Endothelial cell of umbilical vein (primary cell): Measurements from ENCODE around the gene MATK. TPM values are rescaled to one million over a fixed set of nuclear protein-coding genes. Genes with fewer than 3 reads are reported as not detected.

Source experiments
- BruUV-seq: library from RNA; stranded (reverse); fragments of 400-500 nt; replicated peaks from 2 replicates; lab custom pipeline; 2021; lab: Mats Ljungman, UMichigan
- CTCF ChIA-PET: fragments of 300-600, 350-600 bp; sonication (Branson Sonifier 250); formaldehyde crosslinking; loops from one replicate; lab custom pipeline; 2021; ENCODE audit warnings: antibody characterized with exemption, inconsistent platforms; lab: Charles Lee
- POLR2A ChIA-PET: fragments of 300-600, 350-600 bp; sonication (Branson Sonifier 250); formaldehyde crosslinking; loops from one replicate; lab custom pipeline; 2021; ENCODE audit warnings: antibody characterized with exemption, inconsistent platforms; lab: Charles Lee
- DNase-seq: peaks from one replicate; pipeline ENCODE4 v3.0.0-alpha.2; 2011; ENCODE audit warnings: low read depth, low spot score
- FAIRE-seq: peaks from 2 replicates; lab custom pipeline; 2011; peaks lifted over from hg19 to GRCh38; lab: Jason Lieb, UNC
- H2AFZ ChIP-seq: 2 replicates; pipeline ENCODE4 v1.6.0; 2012; ENCODE audit warnings: low read depth, low read length, control low read depth, inconsistent platforms
- H3K27ac ChIP-seq: 2 replicates; pipeline ENCODE4 v1.5.1; 2011; ENCODE audit warnings: low read depth, mild to moderate bottlenecking, control low read depth, low read length, moderate library complexity; ENCODE audit not compliant: insufficient read depth
- H3K27me3 ChIP-seq, 2 experiments: 2 replicates each; pipeline versions ENCODE4 v1.6.0 to v1.6.1; 2011; ENCODE audit warnings: low read length in 2 of 2, mixed read lengths in 1 of 2; ENCODE audit not compliant: control insufficient read depth in 2 of 2, insufficient read depth in 2 of 2
- H3K36me3 ChIP-seq, 2 experiments: 2 replicates in 1 of 2; 3 replicates in 1 of 2; pipeline ENCODE4 v1.5.1; 2011; ENCODE audit warnings: low read length in 2 of 2, mild to moderate bottlenecking in 1 of 2, moderate library complexity in 1 of 2; ENCODE audit not compliant: control insufficient read depth in 2 of 2, insufficient read depth in 2 of 2; ENCODE audit errors: extremely low read depth in 1 of 2
- H3K4me1 ChIP-seq: 3 replicates; pipeline ENCODE4 v1.5.1; 2011; ENCODE audit warnings: mild to moderate bottlenecking, low read length; ENCODE audit not compliant: control insufficient read depth, insufficient read depth; ENCODE audit errors: extremely low read depth
- H3K4me2 ChIP-seq: 2 replicates; pipeline ENCODE4 v1.6.1; 2011; ENCODE audit warnings: low read length, control low read depth, mixed read lengths; ENCODE audit not compliant: insufficient read depth
- H3K4me3 ChIP-seq, 3 experiments: fragments of 200-600 bp in 1 of 3; sonication (generic), shearing (Covaris generic) in 1 of 3; replicated peaks in 1 of 3; 2 replicates each; pipeline ENCODE4 v1.5.1; 2011 to 2016; ENCODE audit warnings: control low read depth in 3 of 3, low read length in 3 of 3, mild to moderate bottlenecking in 2 of 3, inconsistent platforms in 1 of 3, low read depth in 1 of 3, moderate library complexity in 1 of 3; ENCODE audit not compliant: insufficient read depth in 1 of 3
- H3K79me2 ChIP-seq: 2 replicates; pipeline ENCODE4 v1.6.0; 2012; ENCODE audit warnings: low read length, inconsistent platforms; ENCODE audit not compliant: control insufficient read depth, insufficient read depth
- H3K9ac ChIP-seq: replicated peaks from 2 replicates; pipeline ENCODE3; 2011; ENCODE audit warnings: low read length, control low read depth; ENCODE audit not compliant: insufficient read depth; ENCODE audit errors: extremely low read depth
- H3K9me1 ChIP-seq: replicated peaks from 3 replicates; pipeline ENCODE4 v1.6.0; 2011; ENCODE audit warnings: mild to moderate bottlenecking, low read length; ENCODE audit not compliant: control insufficient read depth, insufficient read depth; ENCODE audit errors: extremely low read depth
- H3K9me3 ChIP-seq: replicated peaks from 2 replicates; pipeline ENCODE4 v1.5.1; 2012; ENCODE audit warnings: low read length, inconsistent platforms; ENCODE audit not compliant: control insufficient read depth, insufficient read depth
- H4K20me1 ChIP-seq: replicated peaks from 2 replicates; pipeline ENCODE3; 2011; ENCODE audit warnings: mild to moderate bottlenecking, low read length; ENCODE audit not compliant: control insufficient read depth, insufficient read depth; ENCODE audit errors: extremely low read depth
- EZH2 ChIP-seq: IDR thresholded peaks from 2 replicates; pipeline ENCODE4 v1.6.1; 2012; ENCODE audit warnings: borderline replicate concordance, low read depth, mild to moderate bottlenecking, moderate library complexity, low read length, inconsistent platforms; ENCODE audit not compliant: severe bottlenecking
- FOS ChIP-seq: IDR thresholded peaks from 2 replicates; pipeline ENCODE4 v1.6.1; 2011; ENCODE audit warnings: mild to moderate bottlenecking, low read length, moderate library complexity, borderline replicate concordance; ENCODE audit not compliant: insufficient read depth
- GATA2 ChIP-seq: IDR thresholded peaks from 2 replicates; pipeline ENCODE4 v1.7.0; 2011; ENCODE audit warnings: low read depth, mild to moderate bottlenecking, moderate library complexity, mixed read lengths, low read length; ENCODE audit not compliant: insufficient read length, insufficient read depth
- JUN ChIP-seq: IDR thresholded peaks from 2 replicates; pipeline ENCODE4 v1.6.1; 2011; ENCODE audit warnings: borderline replicate concordance, low read depth; ENCODE audit not compliant: insufficient read length, insufficient read depth
- MYC ChIP-seq: IDR thresholded peaks from one replicate; pipeline ENCODE4 v1.6.1; 2011; ENCODE audit warnings: mild to moderate bottlenecking, low read depth, low read length
- POLR2A ChIP-seq: IDR thresholded peaks from 2 replicates; pipeline ENCODE4 v1.6.1; 2012; ENCODE audit warnings: low read depth, mild to moderate bottlenecking, control low read depth, low read length
- POLR2AphosphoS5 ChIP-seq: IDR thresholded peaks from 2 replicates; pipeline ENCODE4 v1.6.1; 2012; ENCODE audit warnings: low read depth, mild to moderate bottlenecking, control low read depth, low read length, moderate library complexity; ENCODE audit not compliant: insufficient read depth
- dilution Hi-C: fragments of 300-500 bp; cut with MboI; formaldehyde crosslinking; loops from one replicate; pipeline ENCODE4 v1.15.0; 2019; ENCODE audit warnings: low sequenced_read_pairs; ENCODE audit not compliant: extremely low pct_ligation_motif_present
- intact Hi-C: fragments of 100-400 bp; cut with micrococcal nuclease; formaldehyde crosslinking; loops from one replicate; pipeline ENCODE4 v1.10.0; 2022
- polyA plus RNA-seq, 4 experiments: library from polyadenylated mRNA; depleted of rRNA in 3 of 4; stranded (reverse) in 3 of 4; unstranded in 1 of 4; fragments of >200 nt; gene quantifications; 2 replicates each; pipeline versions ENCODE4 v1.2.1 to v1.2.3, GENCODE V29; 2011 to 2012; ENCODE audit warnings: missing spikeins in 1 of 4
- total RNA-seq: library from RNA; stranded (reverse); gene quantifications from 2 replicates; pipeline ENCODE4 v1.2.3, GENCODE V29; 2021
- TF ChIP-seq, protein P1 (sequence below), 2 donors: IDR thresholded peaks; 1 replicate in 1 of 2; 2 replicates in 1 of 2; pipeline ENCODE4 v1.5.1; 2011; ENCODE audit warnings: low read length in 2 of 2, mild to moderate bottlenecking in 2 of 2, moderate library complexity in 2 of 2, control low read depth in 1 of 2, inconsistent platforms in 1 of 2, low read depth in 1 of 2; ENCODE audit not compliant: insufficient read depth in 1 of 2; ENCODE audit errors: extremely low read depth in 1 of 2
- TF ChIP-seq, protein P2 (sequence below): IDR thresholded peaks from 2 replicates; pipeline ENCODE4 v1.6.1; 2011; ENCODE audit not compliant: insufficient read depth, insufficient read length

MATK gene
- total and polyA plus RNA-seq, 2 donors (not counting 3 experiments of a cell fraction or from before 2014, with no cell fraction given), result not detected

DNA sequence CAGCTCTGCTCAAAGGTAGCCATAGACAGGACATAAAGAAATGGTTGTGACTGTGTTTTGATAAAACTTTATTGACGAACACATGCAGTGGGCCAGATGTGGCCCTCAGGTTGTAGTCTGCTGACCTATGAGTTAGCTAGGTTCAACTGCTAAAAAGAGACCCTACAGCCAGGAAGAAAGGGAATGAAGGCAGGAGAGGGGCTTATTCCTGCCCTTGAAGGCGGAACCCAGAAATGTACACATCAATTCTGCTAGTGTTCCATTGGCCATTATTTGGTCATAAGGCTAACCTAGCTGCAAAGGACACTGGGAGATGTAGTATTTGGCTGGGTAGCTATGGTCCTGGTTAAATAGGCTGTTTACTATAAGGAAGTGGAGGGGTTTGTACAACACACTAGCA lies 42.7 kb downstream of the MATK start:
- POLR2A ChIA-PET, result no interaction called here
- intact Hi-C loops (no loop called here), dilution Hi-C loops (no loop called here)
- FAIRE-seq, result peak; percentile 64
- Histone ChIP-seq H3K9me1 (no peaks in the 10 kb centered on the region), H3K27me3 (no peaks in the 10 kb centered on the region), H3K4me1 (no peaks in the 10 kb centered on the region), H3K36me3 (no peaks in the 10 kb centered on the region), H3K79me2 (no peaks in the 10 kb centered on the region), H3K4me3 (no peak overlapping the region), H2AFZ (no peak overlapping the region), H3K9ac (no peak overlapping the region), H3K27ac (no peak overlapping the region), H4K20me1 (no peaks in the 10 kb centered on the region), H3K9me3 (no peaks in the 10 kb centered on the region), H3K4me2 (no peak overlapping the region)
- no TSS peak for BruUV-seq
- CTCF ChIA-PET, result interaction anchor here (1.0 kb wide), 1 partner anchor 78 kb away, joined by 3 read pairs; no protein-coding TSS in a partner anchor
- no peak for TF ChIP-seq JUN
- TF ChIP-seq, protein P1, sequence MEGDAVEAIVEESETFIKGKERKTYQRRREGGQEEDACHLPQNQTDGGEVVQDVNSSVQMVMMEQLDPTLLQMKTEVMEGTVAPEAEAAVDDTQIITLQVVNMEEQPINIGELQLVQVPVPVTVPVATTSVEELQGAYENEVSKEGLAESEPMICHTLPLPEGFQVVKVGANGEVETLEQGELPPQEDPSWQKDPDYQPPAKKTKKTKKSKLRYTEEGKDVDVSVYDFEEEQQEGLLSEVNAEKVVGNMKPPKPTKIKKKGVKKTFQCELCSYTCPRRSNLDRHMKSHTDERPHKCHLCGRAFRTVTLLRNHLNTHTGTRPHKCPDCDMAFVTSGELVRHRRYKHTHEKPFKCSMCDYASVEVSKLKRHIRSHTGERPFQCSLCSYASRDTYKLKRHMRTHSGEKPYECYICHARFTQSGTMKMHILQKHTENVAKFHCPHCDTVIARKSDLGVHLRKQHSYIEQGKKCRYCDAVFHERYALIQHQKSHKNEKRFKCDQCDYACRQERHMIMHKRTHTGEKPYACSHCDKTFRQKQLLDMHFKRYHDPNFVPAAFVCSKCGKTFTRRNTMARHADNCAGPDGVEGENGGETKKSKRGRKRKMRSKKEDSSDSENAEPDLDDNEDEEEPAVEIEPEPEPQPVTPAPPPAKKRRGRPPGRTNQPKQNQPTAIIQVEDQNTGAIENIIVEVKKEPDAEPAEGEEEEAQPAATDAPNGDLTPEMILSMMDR (IDR thresholded peaks at IDR 0.05; ENCODE audit: extremely low read depth in 1 of 2, insufficient read depth in 1 of 2, low read depth in 1 of 2, low read length in 2 of 2), result no peak
- TF ChIP-seq POLR2AphosphoS5, result no peak
- no peak for TF ChIP-seq MYC
- TF ChIP-seq, protein P2, sequence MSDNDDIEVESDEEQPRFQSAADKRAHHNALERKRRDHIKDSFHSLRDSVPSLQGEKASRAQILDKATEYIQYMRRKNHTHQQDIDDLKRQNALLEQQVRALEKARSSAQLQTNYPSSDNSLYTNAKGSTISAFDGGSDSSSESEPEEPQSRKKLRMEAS, result no peak
- no peak for TF ChIP-seq GATA2
- no peak for TF ChIP-seq POLR2A
- TF ChIP-seq EZH2, result no peak
- TF ChIP-seq FOS, result no peak
- DNase-seq, result peak; percentile 15
